CD4-positive, alpha-beta T cell treated with Interleukin-10 for 1 hour (primary cell): ENCODE results near the gene CXADR.

ENCODE experiments used
- DNase-seq: peaks from one replicate; pipeline ENCODE4 v3.0.0-alpha.2; 2020

Gene CXADR

GRCh38 chr21:17545007-17545406 lies 32.2 kb downstream of the CXADR start:
- DNase-seq, result no peak

- no peak for DNase-seq
Measured at GRCh38 chr21:17548262-17548661, 35.4 kb downstream of the CXADR start.

- no peak for DNase-seq
Measured at GRCh38 chr21:17550671-17551308, 37.9 kb downstream of the CXADR start.

GRCh38 chr21:17552410-17552809 lies 39.6 kb downstream of the CXADR start:
- DNase-seq, result no peak

- DNase-seq, result no peak
Measured at GRCh38 chr21:17554120-17554519, 41.3 kb downstream of the CXADR start.

GRCh38 chr21:17554679-17555465 lies 42.0 kb downstream of the CXADR start:
- DNase-seq, result no peak

- no peak for DNase-seq
Measured at GRCh38 chr21:17560377-17561025, 47.7 kb downstream of the CXADR start.

GRCh38 chr21:17570786-17571185 lies 57.9 kb downstream of the CXADR start:
- no peak for DNase-seq

GRCh38 chr21:17572431-17572830 lies 59.6 kb downstream of the CXADR start:
- DNase-seq, result no peak

- no peak for DNase-seq
Measured at GRCh38 chr21:17575076-17575475, 62.2 kb downstream of the CXADR start.

- DNase-seq, result no peak
Measured at GRCh38 chr21:17576080-17576835, 63.4 kb downstream of the CXADR start.

GRCh38 chr21:17577701-17578100 lies 64.9 kb downstream of the CXADR start:
- no peak for DNase-seq

- no peak for DNase-seq
Measured at GRCh38 chr21:17578162-17578561, 65.3 kb downstream of the CXADR start.

- no peak for DNase-seq
Measured at GRCh38 chr21:17578876-17579275, 66.0 kb downstream of the CXADR start.

GRCh38 chr21:17580319-17580718 lies 67.5 kb downstream of the CXADR start:
- no peak for DNase-seq

GRCh38 chr21:17583898-17584297 lies 71.1 kb downstream of the CXADR start:
- DNase-seq, result no peak

GRCh38 chr21:17585875-17586450 lies 73.1 kb downstream of the CXADR start:
- peak; percentile 62 for DNase-seq

GRCh38 chr21:17590430-17590829 lies 77.6 kb downstream of the CXADR start:
- DNase-seq, result no peak

- no peak for DNase-seq
Measured at GRCh38 chr21:17597680-17598079, 84.8 kb downstream of the CXADR start.

- DNase-seq, result no peak
Measured at GRCh38 chr21:17598437-17598836, 85.6 kb downstream of the CXADR start.

GRCh38 chr21:17602874-17603273 lies 90.0 kb downstream of the CXADR start:
- DNase-seq, result peak; percentile 8

GRCh38 chr21:17607684-17608083 lies 94.8 kb downstream of the CXADR start:
- DNase-seq, result no peak

GRCh38 chr21:17609681-17610080 lies 96.8 kb downstream of the CXADR start:
- DNase-seq, result no peak
